Large intestine (tissue), 3 donors: Measurements from ENCODE around the gene PDZRN3. TPM values are rescaled to one million over a fixed set of nuclear protein-coding genes. Genes with fewer than 3 reads are reported as not detected.
A peak's percentile ranks its signal among the peaks of the same experiment; 100 is the strongest.

Experiments
- DNase-seq, 2 donors: peaks; one replicate each; pipeline versions ENCODE4 v3.0.0 to v3.0.0-alpha.2; 2013
- H3K27ac ChIP-seq: one replicate; pipeline ENCODE4 v1.5.1; 2013; ENCODE audit warnings: low read length
- H3K27me3 ChIP-seq: 2 replicates; pipeline ENCODE4 v1.6.1; 2013; ENCODE audit warnings: low read length; ENCODE audit not compliant: control insufficient read depth, insufficient read depth
- H3K36me3 ChIP-seq: 2 replicates; pipeline ENCODE4 v1.6.1; 2013; ENCODE audit warnings: low read length; ENCODE audit not compliant: control insufficient read depth, insufficient read depth
- H3K4me1 ChIP-seq: one replicate; pipeline ENCODE4 v1.6.1; 2013; ENCODE audit warnings: low read length; ENCODE audit not compliant: control insufficient read depth, insufficient read depth
- H3K4me3 ChIP-seq: one replicate; pipeline ENCODE4 v1.5.1; 2013; ENCODE audit warnings: low read length
- H3K9me3 ChIP-seq: one replicate; pipeline ENCODE4 v1.6.1; 2013; ENCODE audit warnings: mild to moderate bottlenecking, low read depth, low read length, moderate library complexity; ENCODE audit not compliant: control insufficient read depth
- WGBS: methylation state at CpG from one replicate; pipeline ENCODE4 v1.1.5; 2013; ENCODE audit warnings: low lambda C conversion rate; ENCODE audit not compliant: insufficient coverage; 5-methylcytosine and 5-hydroxymethylcytosine counted together
- polyA plus RNA-seq: library from polyadenylated mRNA; unstranded; fragments of 120-200 nt; gene quantifications from one replicate; pipeline ENCODE4 v1.2.1, GENCODE V29; 2013

PDZRN3 gene
- polyA plus RNA-seq, 1 donor = 40.7 TPM

DNA sequence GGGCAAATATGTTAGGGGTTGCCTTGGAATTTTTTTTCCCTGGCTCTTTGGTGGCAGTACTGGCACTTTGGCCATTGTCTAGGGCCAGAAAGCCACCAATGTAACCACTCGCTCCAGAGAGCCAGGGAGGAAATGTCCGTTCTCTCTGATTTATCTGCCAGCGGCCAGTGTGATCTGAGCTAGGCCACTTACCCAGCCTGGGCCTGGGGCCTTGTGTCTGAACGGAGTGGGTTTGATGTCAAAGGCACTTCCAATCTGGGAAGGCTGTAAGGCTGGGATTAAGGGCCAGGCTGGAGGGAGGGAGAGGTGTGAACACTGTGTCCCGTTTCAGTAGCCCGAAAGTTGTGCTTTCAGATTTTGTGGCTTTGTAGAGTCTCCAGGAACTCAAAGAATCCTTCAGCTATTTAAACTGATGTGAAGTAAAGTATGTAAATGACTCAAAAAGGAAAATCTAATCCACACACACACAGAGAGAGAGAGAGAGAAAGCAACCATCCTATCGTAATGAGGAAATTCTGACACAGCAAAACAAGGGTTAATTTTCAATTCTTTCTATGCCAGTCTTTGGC, 271.0 kb downstream of the PDZRN3 start:
- H3K27me3 ChIP-seq = no peaks in the 10 kb centered on the region
- no peaks in the 10 kb centered on the region for H3K4me1 ChIP-seq
- 100% methylated on average over 1 of the region's 7 CpGs for WGBS
- H3K4me3 ChIP-seq = no peak overlapping the region
- no peak for DNase-seq
- no peak overlapping the region for H3K27ac ChIP-seq
- no peaks in the 10 kb centered on the region for H3K36me3 ChIP-seq
- no peaks in the 10 kb centered on the region for H3K9me3 ChIP-seq

DNA sequence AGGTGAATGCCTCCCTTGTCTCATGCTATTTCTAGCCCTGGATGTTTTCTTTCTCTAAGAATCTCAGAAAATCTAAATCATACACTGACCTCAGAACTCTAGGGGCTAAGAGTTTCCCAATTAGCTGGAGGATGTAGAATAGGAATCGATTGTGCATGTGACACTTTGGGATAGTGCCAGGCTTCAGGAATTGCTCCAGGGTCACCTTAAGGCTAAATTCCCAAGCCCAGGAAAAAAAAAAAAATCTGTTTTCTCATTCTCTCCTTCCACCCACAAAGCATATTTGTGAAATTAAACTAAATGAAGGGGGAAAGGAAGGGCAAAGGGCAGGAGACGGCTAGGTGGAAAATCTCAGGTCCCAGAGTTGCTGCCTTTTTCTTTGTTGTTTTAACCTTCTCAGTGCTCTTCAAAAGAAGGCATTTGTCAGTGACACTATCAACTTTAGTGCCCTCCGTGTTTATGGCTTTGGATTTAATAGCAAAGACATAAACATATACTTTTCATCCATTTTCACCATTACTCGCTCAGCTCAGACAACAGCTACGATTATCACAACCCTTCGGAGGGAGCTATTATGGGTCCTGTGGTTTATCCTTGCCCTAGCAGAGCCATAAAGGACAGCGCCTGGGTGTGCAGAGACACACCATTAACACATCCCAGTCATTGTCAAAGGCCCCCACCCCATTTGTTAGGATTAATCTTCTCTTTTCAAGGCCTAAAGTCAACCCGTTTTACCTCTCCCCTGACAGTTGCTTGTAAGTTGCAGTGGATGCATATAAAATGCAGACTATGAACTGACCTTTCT, 271.7 kb downstream of the PDZRN3 start:
- no CpG with 5 or more reads among the region's 8 CpGs for WGBS
- DNase-seq = no peak

DNA sequence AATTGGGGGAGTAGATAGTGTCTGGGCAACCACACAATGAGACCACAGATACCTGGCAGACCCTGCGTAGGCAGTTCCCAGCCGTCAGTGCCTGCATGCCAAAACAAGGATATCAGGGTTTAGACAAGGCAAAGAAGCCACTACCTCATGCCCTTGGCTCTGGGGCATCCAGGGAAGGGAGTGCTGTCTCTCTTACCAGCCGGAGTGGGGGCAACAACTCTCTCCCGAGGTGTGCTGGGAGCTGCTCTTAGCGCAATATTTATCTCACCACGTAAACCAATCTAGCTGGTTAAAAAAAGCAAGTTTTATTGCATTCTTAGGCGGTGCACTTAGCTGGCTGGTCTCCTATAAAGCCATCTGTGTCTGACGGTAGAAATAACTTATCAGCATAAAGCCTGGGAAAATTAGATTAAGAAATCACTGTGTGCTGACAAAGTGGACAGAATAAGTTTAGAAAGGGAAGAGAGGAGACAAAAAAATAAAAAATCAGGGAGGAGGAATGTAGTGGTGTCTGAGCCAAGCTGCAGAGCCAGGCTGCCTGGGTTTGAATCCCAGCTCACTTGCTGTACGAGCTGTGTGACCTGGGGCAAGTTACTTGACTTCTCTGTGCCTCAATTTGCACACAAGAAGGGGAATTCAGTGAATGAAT, 273.2 kb downstream of the PDZRN3 start:
- Histone ChIP-seq H3K36me3 (no peaks in the 10 kb centered on the region), H3K4me1 (no peaks in the 10 kb centered on the region), H3K4me3 (no peak overlapping the region), H3K9me3 (no peaks in the 10 kb centered on the region), H3K27me3 (no peaks in the 10 kb centered on the region), H3K27ac (no peak overlapping the region)
- WGBS = 0% methylated on average over 2 of the region's 9 CpGs
- DNase-seq = peak in 1 of 2 donors; percentile 26

More for the DNA sequence above, 271.7 kb downstream of the PDZRN3 start:
- Histone ChIP-seq H3K36me3 (no peaks in the 10 kb centered on the region), H3K27me3 (no peaks in the 10 kb centered on the region), H3K4me3 (no peak overlapping the region), H3K9me3 (no peaks in the 10 kb centered on the region), H3K4me1 (no peaks in the 10 kb centered on the region), H3K27ac (no peak overlapping the region)

DNA sequence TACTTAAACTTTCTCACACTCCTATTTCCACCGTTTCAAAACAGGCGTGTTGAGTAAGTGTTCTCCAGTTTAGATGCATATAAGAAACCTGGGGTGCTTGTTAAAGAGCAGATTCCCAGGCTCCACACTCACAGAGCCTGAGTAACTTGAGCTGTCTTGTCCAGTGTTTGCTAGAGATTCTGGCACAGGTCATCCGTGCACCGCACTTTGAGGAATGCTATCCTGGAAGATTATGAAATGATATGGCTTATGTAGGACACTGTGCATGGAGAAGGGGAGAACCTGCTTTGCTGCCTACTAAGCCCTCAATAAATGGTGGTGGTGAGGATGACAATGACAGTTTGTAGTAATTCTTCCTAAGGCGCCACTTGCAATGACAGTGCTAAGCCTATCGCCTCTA, 273.7 kb downstream of the PDZRN3 start:
- Histone ChIP-seq H3K4me1 (no peaks in the 10 kb centered on the region), H3K27me3 (no peaks in the 10 kb centered on the region), H3K27ac (no peak overlapping the region), H3K9me3 (no peaks in the 10 kb centered on the region), H3K36me3 (no peaks in the 10 kb centered on the region), H3K4me3 (no peak overlapping the region)
- DNase-seq = no peak
- WGBS = no CpG with 5 or more reads among the region's 6 CpGs

DNA sequence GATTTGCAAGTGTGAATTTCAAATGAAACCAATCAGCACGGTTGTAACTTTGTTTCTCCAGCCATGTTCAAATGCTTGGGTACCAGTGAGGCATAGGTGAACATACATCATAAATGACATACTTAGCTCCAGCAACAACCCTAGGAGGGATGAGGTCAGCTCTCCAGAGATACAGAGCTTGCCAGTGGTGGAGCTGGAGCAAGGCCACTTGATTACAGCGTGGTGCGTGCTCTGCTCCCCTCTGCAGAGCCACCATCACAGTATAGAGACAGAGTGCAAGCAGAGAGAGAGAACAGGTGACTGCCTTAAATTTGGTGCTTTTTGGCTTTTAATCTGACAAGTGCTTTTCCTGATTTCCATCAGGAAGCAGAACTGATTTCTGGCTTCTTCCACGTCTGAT, 275.1 kb downstream of the PDZRN3 start:
- no CpG with 5 or more reads among the region's 4 CpGs for whole genome bisulfite sequencing

DNA sequence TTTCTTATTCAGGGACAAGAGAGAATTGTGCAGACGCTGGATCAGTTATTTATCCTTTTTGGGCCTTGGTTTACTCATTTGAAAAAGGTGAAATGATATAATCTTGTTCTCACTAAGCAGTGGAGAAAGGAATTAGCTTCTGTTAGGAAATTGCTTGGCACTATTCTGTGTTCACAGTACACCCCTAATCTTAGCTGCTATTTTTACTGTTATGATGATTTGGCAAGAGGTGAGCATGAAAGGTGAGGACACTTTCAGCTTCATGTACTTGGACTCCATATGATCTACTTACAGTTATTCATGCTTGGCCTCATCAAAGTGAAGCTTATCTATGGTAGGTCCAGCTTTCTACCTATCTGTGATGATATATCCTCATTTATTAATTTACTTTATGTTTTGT, 282.7 kb downstream of the PDZRN3 start:
- Histone ChIP-seq H3K27ac (no peak overlapping the region), H3K27me3 (no peaks in the 10 kb centered on the region), H3K36me3 (no peaks in the 10 kb centered on the region), H3K4me1 (no peaks in the 10 kb centered on the region), H3K4me3 (no peak overlapping the region), H3K9me3 (no peaks in the 10 kb centered on the region)
- WGBS = 100% methylated on average over 1 of the region's 1 CpG
- DNase-seq = no peak

More for the DNA sequence above, 275.1 kb downstream of the PDZRN3 start:
- H3K27me3 ChIP-seq = no peaks in the 10 kb centered on the region
- no peaks in the 10 kb centered on the region for H3K9me3 ChIP-seq
- no peaks in the 10 kb centered on the region for H3K36me3 ChIP-seq
- no peak overlapping the region for H3K4me3 ChIP-seq
- DNase-seq = no peak
- no peaks in the 10 kb centered on the region for H3K4me1 ChIP-seq
- no peak overlapping the region for H3K27ac ChIP-seq

DNA sequence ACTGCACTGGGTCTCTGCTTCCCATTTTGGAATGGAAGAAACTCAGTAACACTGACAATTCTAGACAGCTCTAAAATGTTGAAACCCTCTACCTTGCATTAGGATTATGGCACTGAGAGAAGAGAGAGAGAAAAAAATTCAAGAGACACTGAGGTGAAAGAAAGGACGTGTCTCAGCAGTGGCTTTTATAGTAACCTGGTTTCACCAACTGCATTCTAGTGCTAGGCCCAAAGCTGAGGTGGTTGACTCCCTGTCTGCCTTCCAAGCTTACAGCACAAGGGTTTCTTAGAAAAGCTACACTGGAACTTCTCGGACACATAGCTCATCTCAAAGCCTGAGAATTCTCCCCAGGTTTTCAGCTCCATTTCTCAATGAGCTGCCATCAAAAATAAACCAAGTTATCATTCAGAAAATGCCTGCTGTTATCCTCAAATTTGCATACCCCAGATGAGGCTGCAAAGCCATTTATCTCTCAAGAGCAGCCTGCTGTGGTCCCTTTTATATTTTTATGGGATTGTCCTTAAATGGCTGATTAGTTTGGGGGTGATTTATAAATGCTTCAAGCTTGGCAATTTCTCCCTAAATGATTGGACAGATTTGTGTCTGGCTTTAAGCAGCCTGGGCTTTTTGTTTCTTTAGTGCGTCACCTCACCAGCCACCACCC, 283.3 kb downstream of the PDZRN3 start:
- Histone ChIP-seq H3K4me1 (no peaks in the 10 kb centered on the region), H3K27me3 (no peaks in the 10 kb centered on the region), H3K27ac (no peak overlapping the region), H3K36me3 (no peaks in the 10 kb centered on the region), H3K9me3 (no peaks in the 10 kb centered on the region), H3K4me3 (no peak overlapping the region)
- WGBS = no CpG with 5 or more reads among the region's 3 CpGs
- DNase-seq = no peak

DNA sequence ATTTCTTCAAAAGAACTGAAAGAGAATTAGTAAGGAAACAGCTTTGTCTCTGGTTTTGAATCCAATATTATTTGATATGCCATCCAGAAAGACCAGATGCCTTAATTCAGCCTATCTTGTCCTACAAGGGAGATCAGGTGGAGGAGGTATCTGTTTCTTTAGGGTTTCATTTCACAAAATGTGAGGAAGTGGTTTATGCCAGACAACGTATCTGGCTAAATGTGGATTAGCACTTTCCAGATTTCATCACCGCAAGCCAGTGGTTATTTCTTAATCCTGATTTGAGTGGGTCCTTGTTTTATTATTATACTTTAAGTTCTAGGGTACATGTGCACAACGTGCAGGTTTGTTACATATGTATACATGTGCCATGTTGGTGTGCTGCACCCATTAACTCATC, 292.2 kb downstream of the PDZRN3 start:
- no peaks in the 10 kb centered on the region for H3K9me3 ChIP-seq
- no CpG with 5 or more reads among the region's 3 CpGs for WGBS
- H3K27me3 ChIP-seq = no peaks in the 10 kb centered on the region
- no peak overlapping the region for H3K4me3 ChIP-seq
- H3K36me3 ChIP-seq = no peaks in the 10 kb centered on the region
- no peaks in the 10 kb centered on the region for H3K4me1 ChIP-seq
- no peak for DNase-seq
- no peak overlapping the region for H3K27ac ChIP-seq
